Tibial nerve (tissue), 4 donors: Measurements from ENCODE around the gene BRSK2. TPM values are rescaled to one million over a fixed set of nuclear protein-coding genes. Genes with fewer than 3 reads are reported as not detected.

Experiments
- DNase-seq, 2 donors: peaks; one replicate each; pipeline ENCODE4 v3.0.0-alpha.2; 2019; ENCODE audit warnings: low spot score in 2 of 2
- H3K27ac ChIP-seq, 4 donors: fragments of 200-600 bp; sonication (generic) in 3 of 4; one replicate each; pipeline ENCODE4 v1.5.1; 2017 to 2019; ENCODE audit warnings: mild to moderate bottlenecking in 1 of 4
- H3K27me3 ChIP-seq, 2 donors: fragments of 200-600 bp; sonication (generic) in 1 of 2; one replicate each; pipeline versions ENCODE4 v1.5.1 to v1.6.0; 2017 to 2019
- H3K36me3 ChIP-seq, 3 donors: fragments of 200-600 bp; sonication (generic); one replicate each; pipeline ENCODE4 v1.5.1; 2018 to 2019
- H3K4me1 ChIP-seq, 4 donors: fragments of 200-600 bp; sonication (generic) in 3 of 4; one replicate each; pipeline ENCODE4 v1.5.1; 2017 to 2019
- H3K4me3 ChIP-seq, 4 donors: fragments of 200-600 bp; sonication (generic) in 3 of 4; one replicate each; pipeline ENCODE4 v1.5.1; 2017 to 2019; ENCODE audit warnings: mild to moderate bottlenecking in 1 of 4, moderate library complexity in 1 of 4
- H3K9me3 ChIP-seq, 4 donors: fragments of 200-600 bp; sonication (generic) in 3 of 4; one replicate each; pipeline ENCODE4 v1.5.1; 2017 to 2019
- EP300 ChIP-seq, 2 donors: sonication (generic); formaldehyde crosslinking; IDR thresholded peaks; one replicate each; pipeline ENCODE4 v1.6.1; 2017; ENCODE audit warnings: antibody characterized with exemption in 2 of 2, mild to moderate bottlenecking in 1 of 2
- POLR2A ChIP-seq, 2 donors: fragments of 450-650 bp; IDR thresholded peaks; one replicate each; pipeline ENCODE4 v1.6.1; 2017; ENCODE audit warnings: antibody characterized with exemption in 2 of 2, mild to moderate bottlenecking in 2 of 2, moderate library complexity in 2 of 2
- WGBS, 2 donors: methylation state at CpG; one replicate each; pipeline ENCODE4 v1.1.5; 2018; 5-methylcytosine and 5-hydroxymethylcytosine counted together
- total RNA-seq, 4 donors: library from RNA; depleted of rRNA; stranded (reverse); fragments of >200 nt; gene quantifications; one replicate each; pipeline ENCODE4 v1.1.0, GENCODE V29; 2016
- TF ChIP-seq, protein P1 (sequence below), 5 experiments: fragments of 200-600 bp in 3 of 5; fragments of 450-650 bp in 2 of 5; sonication (generic) in 3 of 5; IDR thresholded peaks; one replicate each; pipeline ENCODE4 v1.5.1; 2016 to 2019; ENCODE audit warnings: antibody characterized with exemption in 5 of 5, mild to moderate bottlenecking in 3 of 5, moderate library complexity in 2 of 5

The BRSK2 gene
- total RNA-seq, 4 donors from 2014 or later, result 2.4 to 7.8 (median 4.6) TPM

- Histone ChIP-seq H3K27ac (no peak overlapping the region), H3K27me3 (no peaks in the 10 kb centered on the region), H3K9me3 (no peaks in the 10 kb centered on the region), H3K36me3 (no peaks in the 10 kb centered on the region), H3K4me3 (no peak overlapping the region), H3K4me1 (peaks cover 0 to 4% (median 0%) of the 10 kb centered on the region in 4 donors)
- TF ChIP-seq POLR2A (IDR thresholded peaks at IDR 0.05), result no peak
- TF ChIP-seq EP300 (IDR thresholded peaks at IDR 0.05), result no peak
- TF ChIP-seq, protein P1, sequence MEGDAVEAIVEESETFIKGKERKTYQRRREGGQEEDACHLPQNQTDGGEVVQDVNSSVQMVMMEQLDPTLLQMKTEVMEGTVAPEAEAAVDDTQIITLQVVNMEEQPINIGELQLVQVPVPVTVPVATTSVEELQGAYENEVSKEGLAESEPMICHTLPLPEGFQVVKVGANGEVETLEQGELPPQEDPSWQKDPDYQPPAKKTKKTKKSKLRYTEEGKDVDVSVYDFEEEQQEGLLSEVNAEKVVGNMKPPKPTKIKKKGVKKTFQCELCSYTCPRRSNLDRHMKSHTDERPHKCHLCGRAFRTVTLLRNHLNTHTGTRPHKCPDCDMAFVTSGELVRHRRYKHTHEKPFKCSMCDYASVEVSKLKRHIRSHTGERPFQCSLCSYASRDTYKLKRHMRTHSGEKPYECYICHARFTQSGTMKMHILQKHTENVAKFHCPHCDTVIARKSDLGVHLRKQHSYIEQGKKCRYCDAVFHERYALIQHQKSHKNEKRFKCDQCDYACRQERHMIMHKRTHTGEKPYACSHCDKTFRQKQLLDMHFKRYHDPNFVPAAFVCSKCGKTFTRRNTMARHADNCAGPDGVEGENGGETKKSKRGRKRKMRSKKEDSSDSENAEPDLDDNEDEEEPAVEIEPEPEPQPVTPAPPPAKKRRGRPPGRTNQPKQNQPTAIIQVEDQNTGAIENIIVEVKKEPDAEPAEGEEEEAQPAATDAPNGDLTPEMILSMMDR (IDR thresholded peaks at IDR 0.05), result no peak
- WGBS, 2 donors, result 82 to 84% methylated on average over 14 to 23 of the region's 29 CpGs
- no peak for DNase-seq
Measured at GRCh38 chr11:1450344-1450875, 60.7 kb downstream of the BRSK2 start.

GRCh38 chr11:1450949-1451710 lies 61.4 kb downstream of the BRSK2 start:
- TF ChIP-seq POLR2A (IDR thresholded peaks at IDR 0.05), result no peak
- TF ChIP-seq, protein P1 (IDR thresholded peaks at IDR 0.05), result no peak
- TF ChIP-seq EP300 (IDR thresholded peaks at IDR 0.05), result no peak
- H3K27ac ChIP-seq, result no peak overlapping the region
- H3K4me1 ChIP-seq, result peaks cover 0 to 4% (median 0%) of the 10 kb centered on the region in 4 donors
- 77 to 79% methylated on average over 15 to 17 of the region's 22 CpGs for WGBS, 2 donors
- no peaks in the 10 kb centered on the region for H3K36me3 ChIP-seq
- no peak overlapping the region for H3K4me3 ChIP-seq
- H3K27me3 ChIP-seq, result no peaks in the 10 kb centered on the region
- DNase-seq, result no peak
- no peaks in the 10 kb centered on the region for H3K9me3 ChIP-seq

- H3K4me3 ChIP-seq, result no peak overlapping the region
- no peaks in the 10 kb centered on the region for H3K36me3 ChIP-seq
- H3K9me3 ChIP-seq, result no peaks in the 10 kb centered on the region
- TF ChIP-seq, protein P1 (IDR thresholded peaks at IDR 0.05), result no peak
- TF ChIP-seq POLR2A (IDR thresholded peaks at IDR 0.05) (no peak), EP300 (IDR thresholded peaks at IDR 0.05) (no peak)
- no peak overlapping the region for H3K27ac ChIP-seq
- no peak for DNase-seq
- 82 to 87% methylated on average over 21 to 25 of the region's 27 CpGs for WGBS, 2 donors
- peaks cover 0 to 4% (median 0%) of the 10 kb centered on the region in 4 donors for H3K4me1 ChIP-seq
- no peaks in the 10 kb centered on the region for H3K27me3 ChIP-seq
Measured at GRCh38 chr11:1451781-1452470, 62.2 kb downstream of the BRSK2 start.

DNA sequence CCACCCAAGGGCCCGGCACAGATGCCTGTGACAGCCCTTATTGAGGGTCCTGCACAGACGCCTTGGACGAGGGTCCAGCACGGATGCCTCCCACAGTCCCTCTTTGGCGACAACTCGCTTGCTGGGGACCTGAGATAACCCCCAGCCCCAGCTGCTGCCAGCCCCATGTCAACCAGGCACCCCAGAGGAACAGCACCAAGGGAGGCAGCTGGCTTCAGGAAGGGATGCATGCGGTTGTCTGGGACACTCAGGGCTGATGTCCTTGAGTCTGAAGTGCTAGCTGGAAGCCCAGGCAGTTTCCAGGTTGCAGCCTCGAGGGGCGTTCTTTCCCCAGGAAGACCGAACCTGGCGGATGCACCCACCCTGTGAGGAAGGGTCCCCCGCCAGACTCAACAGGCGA lies 63.0 kb downstream of the BRSK2 start:
- Histone ChIP-seq H3K27me3 (no peaks in the 10 kb centered on the region), H3K4me1 (peaks cover 0 to 11% (median under 1%) of the 10 kb centered on the region in 4 donors), H3K9me3 (no peaks in the 10 kb centered on the region), H3K36me3 (no peaks in the 10 kb centered on the region), H3K4me3 (no peak overlapping the region), H3K27ac (no peak overlapping the region)
- 70 to 85% methylated on average over 7 of the region's 13 CpGs for WGBS, 2 donors
- no peak for DNase-seq
- TF ChIP-seq, protein P1 (IDR thresholded peaks at IDR 0.05), result no peak
- no peak for TF ChIP-seq POLR2A (IDR thresholded peaks at IDR 0.05)
- TF ChIP-seq EP300 (IDR thresholded peaks at IDR 0.05), result no peak

DNA sequence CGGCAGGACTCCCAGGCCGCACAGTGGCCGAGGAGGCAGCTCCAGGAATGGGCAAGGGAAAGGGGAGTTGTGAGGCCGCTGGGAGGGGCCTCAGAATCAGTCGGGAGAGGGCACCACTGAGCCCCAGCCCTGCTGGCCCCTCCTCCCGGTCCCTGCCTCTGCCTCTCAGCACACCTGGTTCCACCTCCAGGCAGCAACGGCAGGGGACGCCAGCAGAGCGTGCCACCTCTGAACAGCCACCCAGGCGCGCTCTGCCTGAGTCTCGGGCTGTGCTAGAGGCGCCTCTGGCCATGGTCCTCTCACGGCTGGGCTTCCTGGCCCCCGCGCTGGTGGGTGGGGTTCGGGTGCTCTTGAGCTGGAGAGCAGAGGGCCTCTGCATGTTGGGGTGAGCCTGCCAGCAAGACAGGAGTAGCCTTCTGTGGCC lies 63.9 kb downstream of the BRSK2 start:
- Histone ChIP-seq H3K9me3 (no peaks in the 10 kb centered on the region), H3K4me3 (no peak overlapping the region), H3K27ac (no peak overlapping the region), H3K4me1 (peaks cover 0 to 20% (median 9%) of the 10 kb centered on the region in 4 donors), H3K27me3 (no peaks in the 10 kb centered on the region), H3K36me3 (no peaks in the 10 kb centered on the region)
- DNase-seq, result no peak
- WGBS, 2 donors, result 38 to 41% methylated on average over 7 to 14 of the region's 17 CpGs
- TF ChIP-seq, protein P1 (IDR thresholded peaks at IDR 0.05), result peak in 3 of 5 experiments; percentile 4 to 11 (median 11)
- TF ChIP-seq POLR2A (IDR thresholded peaks at IDR 0.05), result no peak
- TF ChIP-seq EP300 (IDR thresholded peaks at IDR 0.05), result no peak
